GM12878 (cell line): ENCODE data around the gene PLTP. TPM values are rescaled to one million over a fixed set of nuclear protein-coding genes. Genes with fewer than 3 reads are reported as not detected.

Experiments used
- ASH2L ChIP-seq: fragments of 300-600, 200-600 bp; sonication (generic); IDR thresholded peaks from 2 replicates; pipeline ENCODE4 v1.6.1; 2017; ENCODE audit warnings: low read depth, mild to moderate bottlenecking, borderline replicate concordance
- CEBPB ChIP-seq, 2 experiments: fragments of 150-350 bp in 1 of 2; IDR thresholded peaks; 2 replicates each; pipeline ENCODE4 v1.6.1; 2012 to 2014; ENCODE audit warnings: low read depth in 2 of 2, low read length in 2 of 2, borderline replicate concordance in 1 of 2, inconsistent platforms in 1 of 2
- CHD2 ChIP-seq: IDR thresholded peaks from 2 replicates; pipeline ENCODE4 v1.6.1; 2011; ENCODE audit warnings: low read depth, low read length, improper control_type of control experiment, borderline replicate concordance
- EGR1 ChIP-seq, 2 experiments: IDR thresholded peaks; 1 replicate in 1 of 2; 2 replicates in 1 of 2; pipeline ENCODE4 v1.6.1; 2011 to 2012; ENCODE audit warnings: low read depth in 2 of 2, low read length in 2 of 2, borderline replicate concordance in 1 of 2, mild to moderate bottlenecking in 1 of 2, moderate library complexity in 1 of 2
- GATAD2B ChIP-seq: fragments of 450-650 bp; conservative IDR thresholded peaks from 2 replicates; pipeline ENCODE4 v1.6.1; 2017; ENCODE audit warnings: low read depth, mild to moderate bottlenecking, moderate library complexity
- HSF1 ChIP-seq: fragments of 150-350 bp; IDR thresholded peaks from 2 replicates; pipeline ENCODE4 v1.6.1; 2014; ENCODE audit warnings: mild to moderate bottlenecking, low read depth, low read length
- JUNB ChIP-seq: IDR thresholded peaks from 2 replicates; pipeline ENCODE4 v1.6.1; 2016; ENCODE audit warnings: antibody characterized with exemption, mild to moderate bottlenecking
- KDM1A ChIP-seq: fragments of 200-600 bp; sonication (generic); IDR thresholded peaks from 2 replicates; pipeline ENCODE4 v1.6.1; 2016; ENCODE audit warnings: borderline replicate concordance
- MEF2B ChIP-seq: fragments of 450-650 bp; IDR thresholded peaks from 2 replicates; pipeline ENCODE4 v1.6.1; 2018; ENCODE audit warnings: mild to moderate bottlenecking, moderate library complexity; ENCODE audit not compliant: partially characterized antibody, poor library complexity, severe bottlenecking
- MYB ChIP-seq: fragments of 150-350 bp; IDR thresholded peaks from 2 replicates; pipeline ENCODE4 v1.6.1; 2014; ENCODE audit warnings: mild to moderate bottlenecking, low read depth, low read length, borderline replicate concordance
- PAX5 ChIP-seq: IDR thresholded peaks from 2 replicates; pipeline ENCODE4 v1.6.1; 2011; ENCODE audit warnings: low read depth, low read length, borderline replicate concordance
- RB1 ChIP-seq: fragments of 450-650 bp; formaldehyde crosslinking; IDR thresholded peaks from 2 replicates; pipeline ENCODE4 v1.6.1; 2017; ENCODE audit warnings: mild to moderate bottlenecking, borderline replicate concordance
- RUNX3 ChIP-seq: IDR thresholded peaks from 2 replicates; pipeline ENCODE4 v1.6.1; 2012; ENCODE audit warnings: low read length, inconsistent platforms
- SREBF2 ChIP-seq: IDR thresholded peaks from 2 replicates; pipeline ENCODE4 v1.6.1; 2012; ENCODE audit warnings: mild to moderate bottlenecking, low read length
- STAT3 ChIP-seq: IDR thresholded peaks from 2 replicates; pipeline ENCODE4 v1.6.1; 2011; ENCODE audit warnings: low read depth, low read length, improper control_type of control experiment
- USF2 ChIP-seq: IDR thresholded peaks from 2 replicates; pipeline ENCODE4 v1.6.1; 2011; ENCODE audit warnings: low read depth, low read length, improper control_type of control experiment, borderline replicate concordance
- WRNIP1 ChIP-seq: IDR thresholded peaks from 2 replicates; pipeline ENCODE4 v1.6.1; 2011; ENCODE audit warnings: low read depth, low read length, improper control_type of control experiment, borderline replicate concordance
- ZNF24 ChIP-seq: fragments of 450-650 bp; IDR thresholded peaks from 2 replicates; pipeline ENCODE4 v1.6.1; 2017; ENCODE audit warnings: antibody characterized with exemption, mild to moderate bottlenecking
- ZNF622 ChIP-seq: fragments of 450-650 bp; IDR thresholded peaks from 2 replicates; pipeline ENCODE4 v1.6.1; 2017; ENCODE audit warnings: mild to moderate bottlenecking, inconsistent platforms
- ZZZ3 ChIP-seq: IDR thresholded peaks from 2 replicates; pipeline ENCODE4 v1.6.1; 2011; ENCODE audit warnings: low read depth; ENCODE audit not compliant: control insufficient read depth, insufficient read length
- polyA plus RNA-seq, 11 experiments: library from polyadenylated mRNA; depleted of rRNA in 4 of 11; unstranded in 6 of 11; stranded (reverse) in 5 of 11; fragments of >200 nt; fragmentation: Nextera tagmentation in 4 of 11; fragmentation: Illumina TruSeq in 1 of 11; extraction: Ambion mirVana in 4 of 11; extraction: Trizol in 1 of 11; gene quantifications; 1 replicate in 1 of 11; 2 replicates in 10 of 11; pipeline versions ENCODE4 v1.2.1 to v1.2.3, GENCODE V29; 2011 to 2016; ENCODE audit warnings: inconsistent platforms in 2 of 11, missing spikeins in 2 of 11, low read depth in 1 of 11
- total RNA-seq, 4 experiments: library from RNA; depleted of rRNA in 3 of 4; stranded (reverse); fragments of >200 nt in 3 of 4; fragmentation: Illumina TruSeq in 1 of 4; extraction: Trizol in 1 of 4; gene quantifications; 2 replicates each; pipeline versions ENCODE4 v1.2.1 to v1.2.3, GENCODE V29; 2013 to 2021
- TF ChIP-seq, protein P1 (sequence below): fragments of 450-650 bp; conservative IDR thresholded peaks from 2 replicates; pipeline ENCODE4 v1.6.1; 2017; ENCODE audit warnings: mild to moderate bottlenecking, moderate library complexity
- TF ChIP-seq, protein P2 (sequence below): fragments of 450-650 bp; formaldehyde crosslinking; IDR thresholded peaks from 2 replicates; pipeline ENCODE4 v1.4.0; 2020; ENCODE audit warnings: mild to moderate bottlenecking, moderate library complexity
- TF ChIP-seq, protein P3 (sequence below): IDR thresholded peaks from 2 replicates; pipeline ENCODE4 v1.6.1; 2012; ENCODE audit warnings: low read depth, low read length, improper control_type of control experiment

PLTP gene
- total and polyA plus RNA-seq, 10 of the 15 experiments (the other 5 are each of a cell fraction or from before 2014, with no cell fraction given): 1.6 to 17.0 (median 7.6) TPM

DNA sequence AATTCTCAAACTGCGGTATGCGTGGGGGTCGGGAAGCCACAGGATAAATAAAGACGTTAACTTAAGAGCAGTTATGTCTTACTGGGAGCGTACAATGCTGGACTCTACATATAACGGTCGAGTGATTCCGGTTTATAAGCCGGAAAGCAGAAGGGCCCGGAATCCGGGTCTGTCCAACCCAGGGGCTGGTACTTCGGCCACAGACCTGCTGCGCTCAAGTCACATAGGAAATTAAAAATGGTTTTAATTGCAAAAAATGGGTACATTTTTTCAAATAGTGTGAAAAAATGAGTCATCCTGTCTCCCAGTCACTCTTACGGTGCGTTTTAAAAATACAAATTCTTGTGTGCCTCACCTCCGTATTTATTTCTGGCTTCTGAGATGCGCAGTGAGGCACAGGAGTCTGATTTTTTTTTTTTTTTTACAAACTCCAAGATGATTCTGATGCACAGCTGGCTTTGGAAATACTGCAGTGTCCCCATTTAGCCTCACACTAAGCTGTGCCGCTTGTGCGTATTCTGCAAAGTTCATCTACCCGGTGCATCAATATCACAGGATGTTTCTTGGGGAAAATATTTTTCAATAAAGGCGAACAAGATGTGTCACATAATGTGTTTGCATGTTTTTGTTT is 23.6 kb upstream of the PLTP start (continued):
- TF ChIP-seq, protein P1, sequence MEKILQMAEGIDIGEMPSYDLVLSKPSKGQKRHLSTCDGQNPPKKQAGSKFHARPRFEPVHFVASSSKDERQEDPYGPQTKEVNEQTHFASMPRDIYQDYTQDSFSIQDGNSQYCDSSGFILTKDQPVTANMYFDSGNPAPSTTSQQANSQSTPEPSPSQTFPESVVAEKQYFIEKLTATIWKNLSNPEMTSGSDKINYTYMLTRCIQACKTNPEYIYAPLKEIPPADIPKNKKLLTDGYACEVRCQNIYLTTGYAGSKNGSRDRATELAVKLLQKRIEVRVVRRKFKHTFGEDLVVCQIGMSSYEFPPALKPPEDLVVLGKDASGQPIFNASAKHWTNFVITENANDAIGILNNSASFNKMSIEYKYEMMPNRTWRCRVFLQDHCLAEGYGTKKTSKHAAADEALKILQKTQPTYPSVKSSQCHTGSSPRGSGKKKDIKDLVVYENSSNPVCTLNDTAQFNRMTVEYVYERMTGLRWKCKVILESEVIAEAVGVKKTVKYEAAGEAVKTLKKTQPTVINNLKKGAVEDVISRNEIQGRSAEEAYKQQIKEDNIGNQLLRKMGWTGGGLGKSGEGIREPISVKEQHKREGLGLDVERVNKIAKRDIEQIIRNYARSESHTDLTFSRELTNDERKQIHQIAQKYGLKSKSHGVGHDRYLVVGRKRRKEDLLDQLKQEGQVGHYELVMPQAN: peak; percentile 84
- no peak for TF ChIP-seq GATAD2B
- no peak for TF ChIP-seq RB1
- TF ChIP-seq CEBPB (IDR thresholded peaks at IDR 0.05; ENCODE audit: borderline replicate concordance in 1 of 2, low read depth in 2 of 2, low read length in 2 of 2): no peak
- no peak for TF ChIP-seq EGR1 (IDR thresholded peaks at IDR 0.05; ENCODE audit: borderline replicate concordance in 1 of 2, low read depth in 2 of 2, low read length in 2 of 2)
- TF ChIP-seq STAT3: no peak
- TF ChIP-seq ASH2L: no peak
- no peak for TF ChIP-seq KDM1A
- TF ChIP-seq, protein P2, sequence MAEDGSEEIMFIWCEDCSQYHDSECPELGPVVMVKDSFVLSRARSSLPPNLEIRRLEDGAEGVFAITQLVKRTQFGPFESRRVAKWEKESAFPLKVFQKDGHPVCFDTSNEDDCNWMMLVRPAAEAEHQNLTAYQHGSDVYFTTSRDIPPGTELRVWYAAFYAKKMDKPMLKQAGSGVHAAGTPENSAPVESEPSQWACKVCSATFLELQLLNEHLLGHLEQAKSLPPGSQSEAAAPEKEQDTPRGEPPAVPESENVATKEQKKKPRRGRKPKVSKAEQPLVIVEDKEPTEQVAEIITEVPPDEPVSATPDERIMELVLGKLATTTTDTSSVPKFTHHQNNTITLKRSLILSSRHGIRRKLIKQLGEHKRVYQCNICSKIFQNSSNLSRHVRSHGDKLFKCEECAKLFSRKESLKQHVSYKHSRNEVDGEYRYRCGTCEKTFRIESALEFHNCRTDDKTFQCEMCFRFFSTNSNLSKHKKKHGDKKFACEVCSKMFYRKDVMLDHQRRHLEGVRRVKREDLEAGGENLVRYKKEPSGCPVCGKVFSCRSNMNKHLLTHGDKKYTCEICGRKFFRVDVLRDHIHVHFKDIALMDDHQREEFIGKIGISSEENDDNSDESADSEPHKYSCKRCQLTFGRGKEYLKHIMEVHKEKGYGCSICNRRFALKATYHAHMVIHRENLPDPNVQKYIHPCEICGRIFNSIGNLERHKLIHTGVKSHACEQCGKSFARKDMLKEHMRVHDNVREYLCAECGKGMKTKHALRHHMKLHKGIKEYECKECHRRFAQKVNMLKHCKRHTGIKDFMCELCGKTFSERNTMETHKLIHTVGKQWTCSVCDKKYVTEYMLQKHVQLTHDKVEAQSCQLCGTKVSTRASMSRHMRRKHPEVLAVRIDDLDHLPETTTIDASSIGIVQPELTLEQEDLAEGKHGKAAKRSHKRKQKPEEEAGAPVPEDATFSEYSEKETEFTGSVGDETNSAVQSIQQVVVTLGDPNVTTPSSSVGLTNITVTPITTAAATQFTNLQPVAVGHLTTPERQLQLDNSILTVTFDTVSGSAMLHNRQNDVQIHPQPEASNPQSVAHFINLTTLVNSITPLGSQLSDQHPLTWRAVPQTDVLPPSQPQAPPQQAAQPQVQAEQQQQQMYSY (CRISPR knock-in tag): no peak
- TF ChIP-seq, protein P3, sequence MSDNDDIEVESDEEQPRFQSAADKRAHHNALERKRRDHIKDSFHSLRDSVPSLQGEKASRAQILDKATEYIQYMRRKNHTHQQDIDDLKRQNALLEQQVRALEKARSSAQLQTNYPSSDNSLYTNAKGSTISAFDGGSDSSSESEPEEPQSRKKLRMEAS: no peak
- TF ChIP-seq ZZZ3: no peak
- TF ChIP-seq ZNF622: no peak
- TF ChIP-seq SREBF2: no peak
- peak; percentile 89 for TF ChIP-seq RUNX3
- no peak for TF ChIP-seq ZNF24
- TF ChIP-seq HSF1: no peak
- no peak for TF ChIP-seq PAX5
- TF ChIP-seq JUNB: 0 out of 2 replicates have a peak, but pooled peaks have one; percentile 21
- no peak for TF ChIP-seq CHD2
- no peak for TF ChIP-seq USF2
- TF ChIP-seq MEF2B: no peak
- no peak for TF ChIP-seq MYB
- TF ChIP-seq WRNIP1: no peak
